K562 (cell line): Measurements from ENCODE around the gene ANO9. TPM values are rescaled to one million over a fixed set of nuclear protein-coding genes. Genes with fewer than 3 reads are reported as not detected.

ENCODE experiments used
- CREM ChIP-seq: IDR thresholded peaks from 2 replicates; pipeline ENCODE4 v1.6.1; 2014; ENCODE audit warnings: antibody characterized with exemption, low read depth
- EP300 ChIP-seq: IDR thresholded peaks from 2 replicates; pipeline ENCODE4 v1.6.1; 2012; ENCODE audit warnings: low read length, improper control_type of control experiment
- FOXJ2 ChIP-seq: fragments of 200-800 bp; sonication (Bioruptor generic); IDR thresholded peaks from 2 replicates; pipeline ENCODE4 v1.6.1; 2016; ENCODE audit warnings: missing genetic modification characterization, missing compliant biosample characterization
- HMBOX1 ChIP-seq: sonication (generic); IDR thresholded peaks from 2 replicates; pipeline ENCODE4 v1.6.1; 2016
- IRF9 ChIP-seq: fragments of 450-650 bp; IDR thresholded peaks from 2 replicates; pipeline ENCODE4 v1.6.1; 2016; ENCODE audit warnings: missing biosample characterization, missing genetic modification characterization
- MEIS2 ChIP-seq: fragments of 450-650 bp; IDR thresholded peaks from 2 replicates; pipeline ENCODE4 v1.6.1; 2014; ENCODE audit warnings: mild to moderate bottlenecking; ENCODE audit not compliant: partially characterized antibody
- MLLT1 ChIP-seq, 2 experiments: fragments of 450-650 bp; IDR thresholded peaks; 2 replicates each; pipeline ENCODE4 v1.6.1; 2016
- NCOA6 ChIP-seq: fragments of 450-650 bp; IDR thresholded peaks from 2 replicates; pipeline ENCODE4 v1.6.1; 2017; ENCODE audit warnings: mild to moderate bottlenecking
- NFE2 ChIP-seq: IDR thresholded peaks from 2 replicates; pipeline ENCODE4 v1.6.1; 2014; ENCODE audit warnings: antibody characterized with exemption, low read depth
- POLR2AphosphoS5 ChIP-seq: IDR thresholded peaks from 2 replicates; pipeline ENCODE4 v1.6.1; 2011; ENCODE audit warnings: mild to moderate bottlenecking, low read depth, low read length, moderate library complexity; ENCODE audit not compliant: control insufficient read depth, insufficient read depth
- PRMT5 ChIP-seq: sonication (generic); formaldehyde crosslinking; IDR thresholded peaks from 2 replicates; pipeline ENCODE4 v1.5.0; 2020; ENCODE audit warnings: missing genetic modification reagents
- SREBF2 ChIP-seq: sonication (generic); formaldehyde crosslinking; IDR thresholded peaks from 2 replicates; pipeline ENCODE4 v1.4.0; 2020; ENCODE audit warnings: mild to moderate bottlenecking, missing genetic modification reagents
- TFAP4 ChIP-seq: sonication (generic); formaldehyde crosslinking; IDR thresholded peaks from 2 replicates; pipeline ENCODE4 v1.8.0; 2022; ENCODE audit warnings: missing genetic modification reagents, mild to moderate bottlenecking, moderate library complexity, borderline replicate concordance
- ZBTB33 ChIP-seq: sonication (generic); formaldehyde crosslinking; IDR thresholded peaks from 2 replicates; pipeline ENCODE4 v1.8.1; 2023; ENCODE audit warnings: mild to moderate bottlenecking, missing genetic modification reagents
- ZBTB43 ChIP-seq: sonication (generic); formaldehyde crosslinking; IDR thresholded peaks from 2 replicates; pipeline ENCODE4 v1.8.0; 2023; ENCODE audit warnings: mild to moderate bottlenecking, missing genetic modification reagents
- ZC3H4 ChIP-seq: sonication (generic); formaldehyde crosslinking; IDR thresholded peaks from 2 replicates; pipeline ENCODE4 v1.9.0; 2021; ENCODE audit warnings: missing genetic modification reagents, borderline replicate concordance
- ZNF584 ChIP-seq: fragments of 200-800 bp; sonication (Bioruptor generic); IDR thresholded peaks from 2 replicates; pipeline ENCODE4 v1.6.1; 2016; ENCODE audit warnings: low read depth, mild to moderate bottlenecking, missing genetic modification characterization, missing compliant biosample characterization
- polyA plus RNA-seq, 8 experiments: library from polyadenylated mRNA; depleted of rRNA in 4 of 8; stranded (reverse) in 5 of 8; unstranded in 3 of 8; fragments of >200 nt; fragmentation: Nextera tagmentation in 2 of 8; fragmentation: Illumina TruSeq in 1 of 8; extraction: Ambion mirVana in 2 of 8; extraction: Trizol in 1 of 8; gene quantifications; 2 replicates each; pipeline versions ENCODE4 v1.2.1 to v1.2.3, GENCODE V29; 2011 to 2014; ENCODE audit warnings: inconsistent platforms in 1 of 8, missing spikeins in 1 of 8
- total RNA-seq, 7 experiments: library from RNA; depleted of rRNA in 6 of 7; stranded (reverse); fragments of >200 nt in 6 of 7; fragmentation: Illumina TruSeq in 2 of 7; extraction: Trizol in 2 of 7; gene quantifications; 2 replicates each; pipeline versions ENCODE4 v1.2.1 to v1.2.3, GENCODE V29; 2011 to 2021; ENCODE audit warnings: low replicate concordance in 1 of 7

The ANO9 gene
- total and polyA plus RNA-seq, 9 of the 15 experiments (the other 6 are each of a cell fraction or from before 2014, with no cell fraction given): 0.20 to 14.5 (median 4.5) TPM

- TF ChIP-seq MLLT1 (IDR thresholded peaks at IDR 0.05) (no peak), PRMT5 (CRISPR knock-in tag) (no peak), SREBF2 (CRISPR knock-in tag) (no peak), CREM (peak; percentile 96), ZBTB33 (CRISPR knock-in tag) (peak; percentile 62; the same call in 1 of the 2 replicates), MEIS2 (peak; percentile 7), FOXJ2 (peak; percentile 56; the same call in 1 of the 2 replicates), ZNF584 (CRISPR knock-in tag) (peak; percentile 61; the same call in 1 of the 2 replicates), ZBTB43 (CRISPR knock-in tag) (no peak), IRF9 (no peak), NCOA6 (no peak), POLR2AphosphoS5 (peak; percentile 52; the same call in 1 of the 2 replicates), HMBOX1 (no peak), NFE2 (0 out of 2 replicates have a peak, but pooled peaks have one; percentile 18), EP300 (no peak), TFAP4 (peak; percentile 79; the same call in 1 of the 2 replicates), ZC3H4 (CRISPR knock-in tag) (0 out of 2 replicates have a peak, but pooled peaks have one; percentile 38)
These were observed 8.3 kb upstream of the ANO9 start, which contains the start of gene PTDSS2 (continued) for GRCh38 chr11:449889-450808.
